ENCODE results near the gene GSTO2. TPM values are rescaled to one million over a fixed set of nuclear protein-coding genes. Genes with fewer than 3 reads are reported as not detected.

The GSTO2 gene
- total and polyA plus RNA-seq, 2 donors (not counting 1 experiment from before 2014, with no cell fraction given), result 2.9 to 3.1 TPM

GRCh38 chr10:104296687-104297436, 27.9 kb downstream of the GSTO2 start:
- no peak overlapping the region for H3K9ac ChIP-seq (ENCODE audit: insufficient read depth, low read length)
- TF ChIP-seq EZH2 (IDR thresholded peaks at IDR 0.05; ENCODE audit: low read length, missing control alignments), result no peak
- TF ChIP-seq CTCF (conservative IDR thresholded peaks at IDR 0.05 in 1 of 2, IDR thresholded peaks at IDR 0.05 in 1 of 2; ENCODE audit: low read depth in 1 of 2, low read length in 2 of 2), result no peak
- no peak overlapping the region for H3K4me2 ChIP-seq (ENCODE audit: extremely low read depth, insufficient read depth, low read length)

GRCh38 chr10:104297697-104298660, 29.0 kb downstream of the GSTO2 start:
- TF ChIP-seq EZH2 (IDR thresholded peaks at IDR 0.05; ENCODE audit: low read length, missing control alignments) (no peak), CTCF (conservative IDR thresholded peaks at IDR 0.05 in 1 of 2, IDR thresholded peaks at IDR 0.05 in 1 of 2; ENCODE audit: low read depth in 1 of 2, low read length in 2 of 2) (peak; percentile 44 to 71)
- Histone ChIP-seq H3K9me3 (ENCODE audit: control insufficient read depth, insufficient read depth, low read depth, low read length) (no peaks in the 10 kb centered on the region), H3K27ac (ENCODE audit: insufficient read depth, low read length) (peak overlapping the region; percentile 98), H3K79me2 (ENCODE audit: control insufficient read depth, insufficient read depth, low read length) (no peaks in the 10 kb centered on the region), H3K4me1 (ENCODE audit: control insufficient read depth, extremely low read depth, insufficient read depth, low read length) (peaks cover 21% of the 10 kb centered on the region), H3K4me3 (replicated peaks in 1 of 4; ENCODE audit: control extremely low read depth in 1 of 4, insufficient read depth in 1 of 4, low read depth in 3 of 4, low read length in 4 of 4) (no peak overlapping the region), H2AFZ (ENCODE audit: low read length) (no peak overlapping the region), H3K27me3 (ENCODE audit: control insufficient read depth, insufficient read depth, low read length) (no peaks in the 10 kb centered on the region), H3K9ac (ENCODE audit: insufficient read depth, low read length) (no peak overlapping the region), H3K36me3 (ENCODE audit: control insufficient read depth, insufficient read depth, low read length) (no peaks in the 10 kb centered on the region), H3K4me2 (ENCODE audit: extremely low read depth, insufficient read depth, low read length) (no peak overlapping the region), H4K20me1 (ENCODE audit: control insufficient read depth, extremely low read depth, insufficient read depth, low read length) (no peaks in the 10 kb centered on the region)
- peak; percentile 75 to 92 for DNase-seq (ENCODE audit: low read depth in 2 of 2)

More at GRCh38 chr10:104296687-104297436, 27.9 kb downstream of the GSTO2 start:
- no peak overlapping the region for H3K27ac ChIP-seq (ENCODE audit: insufficient read depth, low read length)
- H3K79me2 ChIP-seq (ENCODE audit: control insufficient read depth, insufficient read depth, low read length), result no peaks in the 10 kb centered on the region
- H4K20me1 ChIP-seq (ENCODE audit: control insufficient read depth, extremely low read depth, insufficient read depth, low read length), result no peaks in the 10 kb centered on the region
- H3K27me3 ChIP-seq (ENCODE audit: control insufficient read depth, insufficient read depth, low read length), result no peaks in the 10 kb centered on the region
- H3K9me3 ChIP-seq (ENCODE audit: control insufficient read depth, insufficient read depth, low read depth, low read length), result no peaks in the 10 kb centered on the region
- no peak overlapping the region for H3K4me3 ChIP-seq (replicated peaks in 1 of 4; ENCODE audit: control extremely low read depth in 1 of 4, insufficient read depth in 1 of 4, low read depth in 3 of 4, low read length in 4 of 4)
- DNase-seq (ENCODE audit: low read depth in 2 of 2), result no peak
- H2AFZ ChIP-seq (ENCODE audit: low read length), result no peak overlapping the region
- no peaks in the 10 kb centered on the region for H3K36me3 ChIP-seq (ENCODE audit: control insufficient read depth, insufficient read depth, low read length)
- H3K4me1 ChIP-seq (ENCODE audit: control insufficient read depth, extremely low read depth, insufficient read depth, low read length), result peaks cover 21% of the 10 kb centered on the region

All from fibroblast of lung (primary cell).